HG03442 (cell line): ENCODE results near the gene SCN10A.

ENCODE experiments used
- ATAC-seq: cut with Tn5 transposase; IDR thresholded peaks from one replicate; pipeline ENCODE4 v1.9.1; 2021; ENCODE audit warnings: mild to moderate bottlenecking, moderate library complexity; ENCODE audit not compliant: unreplicated experiment

The SCN10A gene

DNA sequence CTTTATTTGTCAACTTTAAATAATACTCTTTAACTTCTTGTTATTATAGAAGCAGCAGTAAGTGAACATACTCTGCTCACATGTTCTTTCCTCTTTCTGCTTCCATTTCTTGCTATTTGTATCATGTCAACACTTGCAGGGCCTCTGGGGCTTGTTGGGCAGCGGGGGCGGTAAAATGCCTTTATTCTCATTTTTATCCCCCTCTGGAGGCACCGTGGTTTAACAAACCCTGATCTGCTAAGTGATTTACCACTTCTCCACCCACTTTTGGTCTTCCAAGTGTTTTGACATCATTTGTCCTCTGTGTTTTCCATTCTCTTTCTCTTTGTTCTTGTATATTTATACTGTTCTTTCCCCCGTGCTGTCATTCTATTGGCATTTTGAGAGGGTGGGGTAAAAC, 33.9 kb downstream of the SCN10A start:
- ATAC-seq = no peak

- ATAC-seq = no peak
These were observed 42.5 kb downstream of the SCN10A start for GRCh38 chr3:38773528-38773927.

DNA sequence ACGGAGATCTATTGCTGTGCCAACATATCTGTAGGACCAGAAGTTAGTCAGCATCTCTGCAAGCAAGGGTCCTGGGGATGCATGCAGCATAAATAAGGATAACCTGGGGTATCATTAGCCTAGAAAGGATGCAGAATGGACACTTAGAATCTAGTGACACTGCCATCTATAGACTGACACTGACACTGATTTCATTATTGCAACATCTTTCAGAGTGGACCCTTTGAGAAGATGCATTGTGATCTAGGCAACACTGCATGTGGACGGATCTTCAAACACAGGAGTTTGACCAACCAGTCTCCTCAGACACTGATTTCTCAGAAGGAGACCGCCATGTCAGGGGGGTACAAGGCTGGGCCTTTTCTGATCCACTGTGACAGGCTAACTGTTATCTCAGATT, 52.4 kb downstream of the SCN10A start:
- no peak for ATAC-seq

GRCh38 chr3:38758557-38758956, 57.5 kb downstream of the SCN10A start:
- no peak for ATAC-seq

DNA sequence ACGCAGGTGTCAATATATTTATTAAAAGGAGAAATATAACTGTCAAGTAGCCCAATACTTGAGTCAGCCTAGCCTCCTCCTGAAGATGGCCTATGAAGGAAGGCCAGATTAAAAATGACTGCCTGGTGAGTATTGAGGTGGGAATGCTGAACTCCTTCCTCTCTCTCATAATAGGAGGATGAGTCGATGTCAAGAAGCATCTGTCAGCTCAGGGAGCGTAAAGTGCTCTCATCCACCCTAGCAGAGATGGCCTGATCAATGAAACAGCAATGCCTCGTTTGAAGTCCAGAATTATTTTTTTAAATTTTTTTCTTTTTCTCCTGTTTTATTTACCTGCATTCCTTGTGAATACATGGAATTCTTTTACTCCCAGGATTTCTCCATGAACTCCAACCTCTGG, 58.3 kb downstream of the SCN10A start:
- no peak for ATAC-seq

- ATAC-seq = no peak
These were observed 59.1 kb downstream of the SCN10A start for GRCh38 chr3:38756892-38757291.

- ATAC-seq = no peak
These were observed 60.9 kb downstream of the SCN10A start for GRCh38 chr3:38755130-38755529.

DNA sequence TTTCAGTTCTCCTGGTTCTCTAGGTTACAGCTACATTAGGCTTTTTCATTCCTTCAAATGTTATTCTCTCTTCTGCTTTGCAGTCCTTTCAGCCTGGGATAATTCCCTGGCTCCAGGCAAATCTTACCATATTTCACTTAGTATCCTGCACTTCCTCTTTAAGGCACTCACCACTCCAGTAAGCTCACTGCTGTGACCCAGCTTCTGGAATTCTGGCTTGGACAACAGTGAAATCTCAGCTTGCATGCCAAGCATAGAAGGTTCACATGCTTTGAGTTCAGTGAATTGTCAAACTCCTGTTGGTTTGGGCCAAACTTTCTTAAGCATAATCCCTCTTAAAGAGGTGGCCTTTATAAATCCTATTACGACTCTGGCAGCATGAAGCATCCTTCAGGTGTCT, 69.4 kb downstream of the SCN10A start:
- no peak for ATAC-seq

- no peak for ATAC-seq
These were observed 73.0 kb downstream of the SCN10A start for GRCh38 chr3:38743043-38743442.

GRCh38 chr3:38742550-38742949, 73.5 kb downstream of the SCN10A start:
- no peak for ATAC-seq

DNA sequence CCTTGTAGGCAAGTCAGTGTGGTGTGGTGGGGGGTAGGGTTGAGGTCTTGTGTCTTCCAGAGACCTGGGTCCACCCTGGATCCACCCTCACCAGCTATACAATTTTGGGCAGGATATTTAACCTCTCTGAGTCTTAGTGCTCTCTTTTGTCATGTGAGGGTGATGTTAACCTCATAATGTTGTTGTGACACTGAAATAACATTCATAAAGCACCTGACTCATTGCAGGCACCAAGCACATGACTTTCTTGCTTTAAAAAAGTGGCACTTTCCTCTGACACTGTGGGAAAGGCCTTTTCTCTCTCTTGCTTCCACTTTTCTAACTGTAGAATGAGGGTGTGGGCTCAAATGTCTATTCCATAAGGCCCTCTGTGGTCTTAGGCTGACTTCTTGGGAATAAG, 75.5 kb downstream of the SCN10A start:
- no peak for ATAC-seq

- no peak for ATAC-seq
These were observed 76.1 kb downstream of the SCN10A start for GRCh38 chr3:38739931-38740330.

DNA sequence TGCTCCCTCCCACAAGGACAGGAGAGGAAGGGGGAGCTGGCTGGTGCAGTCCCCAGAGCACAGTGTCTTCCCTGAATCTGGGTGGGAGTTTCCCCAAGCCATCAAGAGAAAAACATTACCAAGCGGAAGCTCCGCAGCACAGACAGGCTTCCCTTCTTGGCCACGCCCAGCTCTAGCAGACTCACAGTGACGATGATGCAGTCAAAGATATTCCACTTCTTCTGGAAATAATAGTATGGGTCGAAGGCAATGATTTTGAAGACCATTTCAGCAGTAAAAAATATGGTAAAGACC, 76.7 kb downstream of the SCN10A start:
- no peak for ATAC-seq

GRCh38 chr3:38738630-38739395, 77.2 kb downstream of the SCN10A start:
- ATAC-seq = no peak

- no peak for ATAC-seq
These were observed 84.5 kb downstream of the SCN10A start for GRCh38 chr3:38731522-38731921.

DNA sequence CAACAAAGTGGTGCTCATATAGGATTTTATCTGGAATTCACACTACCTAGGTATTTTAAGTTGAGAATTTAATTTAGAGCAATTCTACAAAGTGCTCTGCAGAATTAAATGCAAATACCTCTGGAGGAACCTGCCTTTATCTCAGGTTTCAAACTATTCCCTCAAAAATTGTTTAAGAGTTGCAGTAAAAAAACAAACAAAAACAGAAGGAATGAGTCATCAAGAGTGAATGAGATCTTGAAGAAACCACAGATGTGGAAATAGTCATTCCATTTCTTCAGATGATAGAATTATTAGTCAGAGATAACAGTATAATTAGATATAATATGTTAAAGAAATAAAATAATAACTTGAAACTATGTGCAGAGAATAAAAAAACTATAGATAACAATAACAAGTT, 85.7 kb downstream of the SCN10A start:
- no peak for ATAC-seq

GRCh38 chr3:38728008-38728407, 88.0 kb downstream of the SCN10A start:
- no peak for ATAC-seq

GRCh38 chr3:38726751-38727150, 89.3 kb downstream of the SCN10A start:
- ATAC-seq = no peak

GRCh38 chr3:38725726-38726419, 90.1 kb downstream of the SCN10A start:
- no peak for ATAC-seq

DNA sequence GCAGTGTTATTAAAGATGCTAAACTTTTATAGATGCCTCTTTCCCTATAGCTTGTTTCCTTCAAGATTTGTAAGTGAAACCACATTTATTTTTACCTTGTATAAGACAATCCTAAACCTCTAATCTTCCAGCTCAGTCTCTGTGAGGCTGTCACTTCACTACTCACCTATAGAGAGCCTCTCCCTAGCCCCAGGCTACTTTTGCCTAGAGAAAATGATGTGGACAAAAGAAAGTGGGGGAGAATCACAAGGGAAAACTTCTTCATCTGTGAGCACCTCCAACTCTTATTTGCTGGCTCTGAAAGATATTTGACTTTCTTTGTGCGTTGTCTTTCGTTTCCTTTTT, 91.7 kb downstream of the SCN10A start:
- ATAC-seq = no peak

GRCh38 chr3:38723569-38724391, 92.2 kb downstream of the SCN10A start:
- ATAC-seq = no peak
